Progenitor cell of endocrine pancreas (in vitro differentiated cells): ENCODE results near the gene SPTBN4. TPM values are rescaled to one million over a fixed set of nuclear protein-coding genes. Genes with fewer than 3 reads are reported as not detected.

ENCODE experiments used
- DNase-seq: peaks from one replicate; pipeline ENCODE4 v3.0.0; 2021; ENCODE audit warnings: low spot score; ENCODE audit not compliant: unreplicated experiment
- H3K27ac Mint-ChIP-seq: 2 replicates; pipeline ENCODE4 v1.8.0; 2021; ENCODE audit warnings: mild to moderate bottlenecking, moderate library complexity, mixed read lengths
- H3K27me3 Mint-ChIP-seq: 2 replicates; pipeline ENCODE4 v1.8.0; 2021; ENCODE audit warnings: mixed read lengths
- H3K36me3 Mint-ChIP-seq: 2 replicates; pipeline ENCODE4 v1.8.0; 2022; ENCODE audit warnings: mixed read lengths; ENCODE audit not compliant: insufficient read depth
- H3K4me1 Mint-ChIP-seq: 2 replicates; pipeline ENCODE4 v1.8.0; 2021; ENCODE audit warnings: low read depth, mixed read lengths
- H3K4me3 Mint-ChIP-seq: 2 replicates; pipeline ENCODE4 v1.8.0; 2021; ENCODE audit warnings: low read depth, mild to moderate bottlenecking, moderate library complexity, mixed read lengths
- H3K9me3 Mint-ChIP-seq: 2 replicates; pipeline ENCODE4 v1.8.0; 2021; ENCODE audit warnings: low read depth, mixed read lengths
- CTCF ChIP-seq: fragments of 200-600 bp; sonication (generic); IDR thresholded peaks from one replicate; pipeline ENCODE4 v1.5.0; 2021; ENCODE audit warnings: antibody characterized with exemption, mild to moderate bottlenecking; ENCODE audit not compliant: unreplicated experiment
- total RNA-seq: library from RNA; stranded (reverse); gene quantifications from 2 replicates; pipeline ENCODE4 v1.2.1, GENCODE V29; 2021

SPTBN4 gene
- total RNA-seq, 1 donor from 2014 or later: 3.1 TPM

GRCh38 chr19:40511487-40511886 lies 44.7 kb downstream of the SPTBN4 start:
- Mint-ChIP-seq H3K36me3 (no peaks in the 10 kb centered on the region), H3K27ac (no peak overlapping the region), H3K9me3 (no peaks in the 10 kb centered on the region), H3K4me1 (no peaks in the 10 kb centered on the region), H3K27me3 (peaks cover 62% of the 10 kb centered on the region), H3K4me3 (no peak overlapping the region)
- no peak for TF ChIP-seq CTCF
- DNase-seq: no peak

GRCh38 chr19:40512110-40512472 lies 45.3 kb downstream of the SPTBN4 start:
- Mint-ChIP-seq H3K27ac (no peak overlapping the region), H3K36me3 (no peaks in the 10 kb centered on the region), H3K9me3 (no peaks in the 10 kb centered on the region), H3K27me3 (peaks cover 68% of the 10 kb centered on the region), H3K4me3 (no peak overlapping the region), H3K4me1 (no peaks in the 10 kb centered on the region)
- no peak for DNase-seq
- TF ChIP-seq CTCF: no peak

GRCh38 chr19:40512473-40513344 lies 45.9 kb downstream of the SPTBN4 start:
- H3K27me3 Mint-ChIP-seq: peaks cover 73% of the 10 kb centered on the region
- H3K4me3 Mint-ChIP-seq: no peak overlapping the region
- DNase-seq: peak; percentile 35
- peak; percentile 22 for TF ChIP-seq CTCF
- H3K27ac Mint-ChIP-seq: no peak overlapping the region
- H3K4me1 Mint-ChIP-seq: no peaks in the 10 kb centered on the region
- H3K36me3 Mint-ChIP-seq: no peaks in the 10 kb centered on the region
- no peaks in the 10 kb centered on the region for H3K9me3 Mint-ChIP-seq

- no peak for DNase-seq
- no peaks in the 10 kb centered on the region for H3K9me3 Mint-ChIP-seq
- no peaks in the 10 kb centered on the region for H3K4me1 Mint-ChIP-seq
- peaks cover 74% of the 10 kb centered on the region for H3K27me3 Mint-ChIP-seq
- no peak overlapping the region for H3K4me3 Mint-ChIP-seq
- H3K27ac Mint-ChIP-seq: no peak overlapping the region
- no peaks in the 10 kb centered on the region for H3K36me3 Mint-ChIP-seq
- TF ChIP-seq CTCF: no peak
Observed at GRCh38 chr19:40513345-40513678, 46.5 kb downstream of the SPTBN4 start.

- H3K27me3 Mint-ChIP-seq: peaks cover 74% of the 10 kb centered on the region
- DNase-seq: no peak
- H3K4me1 Mint-ChIP-seq: no peaks in the 10 kb centered on the region
- H3K36me3 Mint-ChIP-seq: no peaks in the 10 kb centered on the region
- no peak overlapping the region for H3K4me3 Mint-ChIP-seq
- no peak overlapping the region for H3K27ac Mint-ChIP-seq
- H3K9me3 Mint-ChIP-seq: no peaks in the 10 kb centered on the region
- no peak for TF ChIP-seq CTCF
Observed at GRCh38 chr19:40513741-40514315, 47.0 kb downstream of the SPTBN4 start.
